A549 treated with AZD2906 at 1 μM for 4 hours (cell line): ENCODE measurements around the gene GYPB. TPM values are rescaled to one million over a fixed set of nuclear protein-coding genes. Genes with fewer than 3 reads are reported as not detected.

Experiments
- total RNA-seq: library from RNA; stranded (reverse); fragments of 200-300 nt; extraction: Qiagen RNA extraction; gene quantifications from 5 replicates; pipeline ENCODE4 v1.2.3, GENCODE V29; 2022

GYPB gene
- not detected in 5 replicates for total RNA-seq

GRCh38 chr4:144019277-144019676 is at the start of gene GYPB:
GYPB (minus strand) TSS chr4:144019380; CDS start chr4:144019287, 93 bp downstream.

Other genes starting within 250 kb of the GYPB start
- gene GYPE, start 113.8 kb downstream of the GYPB start, total RNA-seq = not detected in 5 replicates
- not detected in 5 replicates for gene GYPA, start 121.3 kb upstream of the GYPB start, total RNA-seq